NT2/D1 (cell line): Measurements from ENCODE around the gene STK25.
A peak's percentile ranks its signal among the peaks of the same experiment; 100 is the strongest.
"Not testable (repeated sequence)": the region's sequence is repeated elsewhere in the genome, so short reads cannot be mapped to it uniquely, and the experiment has no call there.

Experiments used
- DNase-seq: peaks from one replicate; pipeline ENCODE4 v3.0.0-alpha.2; 2011; ENCODE audit warnings: low read depth, low spot score
- H3K27me3 ChIP-seq: 2 replicates; pipeline ENCODE4 v1.6.0; 2011; ENCODE audit warnings: mild to moderate bottlenecking; ENCODE audit not compliant: insufficient read length, insufficient read depth
- H3K36me3 ChIP-seq: 2 replicates; pipeline ENCODE4 v1.6.1; 2011; ENCODE audit warnings: mild to moderate bottlenecking, low read length, mixed read lengths; ENCODE audit not compliant: insufficient read depth, insufficient read length
- H3K4me1 ChIP-seq: 2 replicates; pipeline ENCODE4 v1.5.1; 2011; ENCODE audit not compliant: insufficient read depth, insufficient read length
- H3K4me3 ChIP-seq: 2 replicates; pipeline ENCODE4 v1.5.1; 2011; ENCODE audit warnings: low read depth; ENCODE audit not compliant: insufficient read length
- H3K9ac ChIP-seq: 2 replicates; pipeline ENCODE4 v1.6.0; 2011; ENCODE audit warnings: low read depth; ENCODE audit not compliant: insufficient read length
- H3K9me3 ChIP-seq: 2 replicates; pipeline ENCODE4 v1.5.1; 2011; ENCODE audit warnings: mild to moderate bottlenecking, low read length; ENCODE audit not compliant: insufficient read depth
- SUZ12 ChIP-seq: IDR thresholded peaks from 2 replicates; pipeline ENCODE4 v1.6.1; 2011; ENCODE audit not compliant: insufficient read length, insufficient read depth; ENCODE audit errors: extremely low read depth
- YY1 ChIP-seq: IDR thresholded peaks from 2 replicates; pipeline ENCODE4 v1.6.1; 2011; ENCODE audit not compliant: insufficient read length, insufficient read depth
- ZNF274 ChIP-seq: IDR thresholded peaks from 2 replicates; pipeline ENCODE4 v1.6.1; 2011; ENCODE audit warnings: mild to moderate bottlenecking, low read depth, low read length

Gene STK25

DNA sequence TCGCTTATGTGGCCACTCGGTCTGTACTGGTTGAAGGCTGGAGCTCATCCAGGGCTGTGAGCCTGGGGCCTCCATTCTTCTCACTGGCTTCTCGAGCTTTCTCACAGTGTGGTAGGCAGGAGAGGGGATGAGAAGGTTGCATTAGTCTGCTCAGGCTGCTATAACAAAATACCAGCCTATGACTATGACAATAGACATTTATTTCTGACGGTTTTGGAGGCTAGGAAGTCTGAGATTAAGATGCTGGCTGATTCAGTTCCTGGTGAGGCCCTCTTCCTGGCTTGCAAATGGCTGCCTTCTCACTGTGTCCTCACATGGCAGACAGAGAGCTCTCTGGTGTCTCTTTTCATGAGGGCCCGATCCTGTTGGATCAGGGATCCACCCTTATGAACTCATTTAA is 6.2 kb upstream of the STK25 start:
- H3K27me3 ChIP-seq: peaks cover under 1% of the 10 kb centered on the region
- H3K4me3 ChIP-seq: no peak overlapping the region
- H3K36me3 ChIP-seq: peaks cover 5% of the 10 kb centered on the region
- TF ChIP-seq YY1: no peak
- no peak for TF ChIP-seq SUZ12
- no peak for TF ChIP-seq ZNF274
- H3K9me3 ChIP-seq: no peaks in the 10 kb centered on the region
- H3K9ac ChIP-seq: no peak overlapping the region
- no peaks in the 10 kb centered on the region for H3K4me1 ChIP-seq
- DNase-seq: no peak

DNA sequence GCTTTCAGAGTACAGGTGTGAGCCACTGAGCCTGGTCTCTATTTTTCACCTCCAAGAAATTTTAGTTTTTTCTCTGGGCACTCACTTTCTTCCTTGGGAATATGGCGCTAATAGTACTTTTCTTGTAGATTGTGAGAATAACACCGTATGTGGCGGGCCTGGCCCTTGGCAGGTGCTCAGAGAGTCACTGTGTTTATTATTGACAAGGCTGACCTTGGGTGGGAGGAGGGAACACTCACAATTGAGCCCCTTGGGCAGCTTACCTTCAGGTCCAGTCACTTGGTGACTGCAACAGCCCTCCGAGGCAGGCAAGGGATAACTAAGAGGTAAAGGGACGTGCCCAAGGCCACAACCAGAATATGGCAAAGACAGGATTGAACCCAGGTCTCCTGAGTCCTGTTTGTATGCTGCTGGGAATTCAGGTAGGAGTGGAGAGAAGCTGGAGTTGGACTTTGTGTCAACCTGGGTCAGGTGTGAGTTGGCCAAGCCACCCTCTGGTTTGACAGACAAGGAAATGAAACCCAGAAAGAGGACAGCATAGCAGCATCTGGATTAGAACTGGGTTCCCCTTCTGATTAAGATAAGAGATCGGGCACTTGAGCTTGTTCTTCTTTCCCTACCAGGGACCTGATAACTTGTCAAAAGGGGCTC is 2.8 kb upstream of the STK25 start:
- no peak for DNase-seq
- Histone ChIP-seq H3K36me3 (peaks cover 15% of the 10 kb centered on the region), H3K4me1 (peaks cover 5% of the 10 kb centered on the region)

DNA sequence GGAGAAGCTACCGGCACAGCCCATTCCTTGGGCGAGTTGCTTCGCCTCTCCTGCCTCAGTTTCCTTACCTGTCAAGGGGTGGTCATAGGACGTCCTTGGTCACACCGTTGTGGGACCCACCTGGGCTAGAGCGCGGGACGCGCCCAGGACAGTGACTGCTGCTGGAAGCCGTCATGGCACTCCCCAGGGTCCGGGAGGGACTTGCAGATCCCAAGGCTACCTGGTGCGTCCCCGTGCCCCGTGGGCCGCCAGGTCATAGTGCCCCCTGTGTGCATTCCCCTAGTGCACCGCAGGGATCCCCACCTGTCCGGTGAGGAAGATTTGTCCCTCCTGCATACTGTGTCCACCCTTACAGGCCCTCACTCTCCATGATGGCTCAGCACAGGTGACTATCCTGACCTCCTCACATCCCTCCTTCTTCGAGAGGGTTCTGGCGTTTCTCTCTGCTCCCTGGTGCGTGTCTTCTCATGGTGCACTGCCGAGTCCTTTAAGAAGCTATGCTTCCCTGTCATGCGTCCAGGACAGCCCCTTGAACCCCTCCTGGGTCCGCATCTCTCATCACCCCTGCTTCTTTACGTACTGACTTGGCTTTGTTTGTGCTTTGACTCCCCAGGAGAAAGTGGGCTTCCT is 886 bp upstream of the STK25 start:
- H3K9ac ChIP-seq: peak overlapping the region; percentile 58
- peaks cover 32% of the 10 kb centered on the region for H3K36me3 ChIP-seq
- no peaks in the 10 kb centered on the region for H3K9me3 ChIP-seq
- no peak for DNase-seq
- H3K4me1 ChIP-seq: peaks cover 19% of the 10 kb centered on the region
- no peak for TF ChIP-seq YY1
- TF ChIP-seq SUZ12: no peak
- no peak for TF ChIP-seq ZNF274
- H3K27me3 ChIP-seq: peaks cover 3% of the 10 kb centered on the region
- H3K4me3 ChIP-seq: peak overlapping the region; percentile 96

More for the DNA sequence above, 2.8 kb upstream of the STK25 start:
- Histone ChIP-seq H3K9ac (no peak overlapping the region), H3K27me3 (peaks cover 3% of the 10 kb centered on the region), H3K9me3 (no peaks in the 10 kb centered on the region), H3K4me3 (no peak overlapping the region)
- no peak for TF ChIP-seq SUZ12
- TF ChIP-seq ZNF274: no peak
- TF ChIP-seq YY1: no peak

DNA sequence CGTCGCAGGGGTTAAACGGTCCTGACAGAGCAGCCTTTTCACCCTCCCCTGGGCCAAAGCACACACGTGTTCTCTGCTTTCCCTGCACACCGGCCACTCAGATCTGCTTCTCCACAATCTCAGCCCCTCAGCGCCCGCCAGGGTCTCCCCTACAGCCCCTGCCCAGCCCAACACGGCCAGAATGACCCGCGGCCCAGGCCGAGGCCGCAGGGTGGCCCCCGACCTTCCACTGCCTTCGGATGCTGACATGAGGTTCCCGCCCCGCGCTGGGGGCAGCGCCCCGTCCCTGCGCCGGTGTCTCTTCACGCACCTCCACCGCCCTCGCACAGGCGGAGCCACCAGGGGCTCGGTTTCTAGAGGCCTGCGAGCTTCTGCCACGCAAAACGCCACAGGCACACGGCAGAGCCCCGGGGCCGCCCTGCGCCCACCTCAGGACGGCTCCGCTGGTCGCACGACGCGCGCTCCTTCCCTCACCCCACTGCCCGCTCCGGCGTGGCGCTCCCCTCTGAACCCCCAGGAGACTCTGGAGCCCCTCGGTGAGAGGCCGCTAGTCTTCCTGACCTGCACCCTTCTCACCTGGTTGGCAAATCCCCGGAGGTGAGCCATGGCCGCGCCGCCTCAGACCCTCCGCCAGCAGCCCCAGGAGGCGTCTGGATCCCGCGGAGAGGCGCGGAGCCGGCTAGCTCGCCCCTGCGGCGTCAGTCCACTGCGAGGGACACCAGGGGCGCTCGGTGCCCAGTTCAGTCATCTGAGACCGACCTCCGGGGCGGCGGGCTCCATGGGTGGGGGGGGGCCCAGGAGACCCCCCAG is 749 bp downstream of the STK25 start:
- TF ChIP-seq ZNF274: no peak
- no peak for TF ChIP-seq YY1
- TF ChIP-seq SUZ12: no peak
- DNase-seq: no peak
- H3K36me3 ChIP-seq: peaks cover 44% of the 10 kb centered on the region
- H3K4me1 ChIP-seq: peaks cover 19% of the 10 kb centered on the region
- H3K9me3 ChIP-seq: no peaks in the 10 kb centered on the region
- peak overlapping the region; percentile 96 for H3K4me3 ChIP-seq
- peaks cover 3% of the 10 kb centered on the region for H3K27me3 ChIP-seq
- H3K9ac ChIP-seq: peak overlapping the region; percentile 97

DNA sequence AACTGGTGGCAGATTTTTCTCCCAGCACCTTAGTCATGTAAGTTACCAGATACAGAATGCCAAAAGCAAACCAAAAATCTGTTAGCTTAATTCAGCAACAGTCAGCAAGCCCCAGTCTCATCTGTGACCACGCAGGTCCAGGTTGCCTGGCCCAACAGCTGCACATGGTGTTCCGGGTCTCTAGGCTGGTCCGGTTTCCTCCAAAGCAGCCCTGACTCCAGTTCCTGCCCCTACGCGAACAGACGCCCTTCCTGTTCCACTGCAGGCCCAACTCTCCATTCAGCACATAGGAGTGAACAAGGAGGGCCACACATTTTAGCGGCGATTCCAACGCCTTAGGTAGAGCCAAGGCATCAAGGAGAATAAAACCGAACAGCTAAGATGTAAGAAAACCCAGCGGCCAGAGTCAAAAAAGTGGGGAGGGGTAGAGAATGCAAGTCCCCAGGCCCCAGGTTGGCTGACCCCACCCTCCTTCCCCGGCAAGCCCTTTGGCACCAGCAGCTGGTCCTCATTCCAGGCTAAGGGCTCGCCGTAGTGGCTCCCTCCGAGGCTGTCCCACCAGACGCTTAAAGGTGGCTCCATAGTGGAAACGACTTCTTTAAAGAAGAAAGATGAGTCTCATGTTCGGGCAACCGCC is 1.5 kb downstream of the STK25 start:
- peak overlapping the region; percentile 97 for H3K9ac ChIP-seq
- H3K27me3 ChIP-seq: peaks cover 3% of the 10 kb centered on the region
- TF ChIP-seq YY1 (no peak), SUZ12 (no peak), ZNF274 (no peak)
- peak overlapping the region; percentile 96 for H3K4me3 ChIP-seq
- H3K4me1 ChIP-seq: peaks cover 19% of the 10 kb centered on the region
- no peak for DNase-seq
- peaks cover 48% of the 10 kb centered on the region for H3K36me3 ChIP-seq
- no peaks in the 10 kb centered on the region for H3K9me3 ChIP-seq

- not testable (repeated sequence) for H3K27me3 ChIP-seq, H3K9me3 ChIP-seq, DNase-seq, H3K4me3 ChIP-seq
- Histone ChIP-seq H3K4me1 (peaks cover 19% of the 10 kb centered on the region), H3K36me3 (peaks cover 51% of the 10 kb centered on the region), H3K9ac (peak overlapping the region; percentile 97)
Observed at GRCh38 chr2:241506317-241506716, 2.1 kb downstream of the STK25 start.

GRCh38 chr2:241505781-241506201 is 2.6 kb downstream of the STK25 start:
- peaks cover 3% of the 10 kb centered on the region for H3K27me3 ChIP-seq
- H3K4me3 ChIP-seq: no peak overlapping the region
- no peaks in the 10 kb centered on the region for H3K9me3 ChIP-seq
- TF ChIP-seq SUZ12: no peak
- TF ChIP-seq YY1: no peak
- no peak for TF ChIP-seq ZNF274
- no peak for DNase-seq
- H3K36me3 ChIP-seq: peaks cover 53% of the 10 kb centered on the region
- H3K9ac ChIP-seq: peak overlapping the region; percentile 59
- peaks cover 19% of the 10 kb centered on the region for H3K4me1 ChIP-seq
